Kasumi-1 (cell line): ENCODE measurements around the gene ROR1.
"Not testable (repeated sequence)": the region's sequence is repeated elsewhere in the genome, so short reads cannot be mapped to it uniquely, and the experiment has no call there.

ENCODE experiments used
- DNase-seq, 2 experiments: peaks; one replicate each; lab custom pipeline; 2025; lab: John Stamatoyannopoulos, UW

ROR1 gene

DNA sequence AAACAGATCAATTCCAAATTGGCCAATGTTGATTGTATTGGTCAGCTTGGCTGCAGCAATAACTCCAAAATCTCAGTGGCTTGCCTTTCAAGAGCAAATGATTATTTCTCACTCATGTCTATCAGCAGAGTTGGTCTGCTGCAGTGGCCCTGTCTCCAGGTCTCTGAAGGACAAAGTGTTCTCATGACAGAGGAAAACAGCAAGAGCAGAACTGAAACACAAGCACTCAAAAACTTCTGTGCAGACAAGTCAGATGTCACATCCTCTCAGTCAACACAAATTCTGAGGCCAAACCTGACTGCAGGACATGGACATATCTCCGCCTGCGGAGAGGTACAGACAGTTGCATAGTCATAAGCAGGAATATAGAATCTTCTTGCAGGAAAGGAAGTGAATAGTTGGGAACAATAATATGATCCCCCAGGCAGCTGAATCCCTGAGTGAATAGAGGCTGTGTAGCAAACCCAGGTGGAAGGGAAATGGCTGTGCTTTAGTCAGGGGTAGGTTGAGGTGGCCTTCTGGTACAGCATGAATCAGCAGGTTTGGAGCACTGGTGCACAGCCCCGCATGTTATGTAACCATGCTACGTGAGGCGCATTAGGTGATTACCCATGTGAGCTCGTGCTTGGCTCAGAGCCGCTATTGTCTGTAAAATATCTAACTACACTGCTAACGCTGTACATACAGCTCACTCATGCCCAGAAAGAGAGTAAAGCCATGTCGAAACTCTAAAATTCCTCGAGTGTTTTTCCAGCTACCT, 412.5 kb downstream of the ROR1 start:
- no peak for DNase-seq

DNA sequence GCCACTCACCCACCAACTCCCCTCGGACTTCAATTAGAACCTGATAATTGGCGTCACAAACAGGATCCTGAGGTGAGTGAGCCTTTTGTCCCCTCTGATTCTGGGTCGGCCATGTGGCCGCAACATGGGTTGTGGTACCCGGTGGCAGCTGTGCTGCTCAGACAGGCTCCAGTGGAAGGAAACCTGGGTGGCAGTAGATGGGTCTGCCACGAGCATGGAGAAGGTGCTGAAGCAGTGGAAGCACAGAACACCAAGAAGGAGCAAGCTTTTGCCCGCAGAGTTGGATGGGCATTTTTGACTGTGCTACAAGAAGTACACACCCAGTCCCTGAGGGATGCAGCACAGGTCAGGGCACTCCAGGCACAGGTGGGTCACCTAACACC, 413.1 kb downstream of the ROR1 start:
- no peak for DNase-seq

DNA sequence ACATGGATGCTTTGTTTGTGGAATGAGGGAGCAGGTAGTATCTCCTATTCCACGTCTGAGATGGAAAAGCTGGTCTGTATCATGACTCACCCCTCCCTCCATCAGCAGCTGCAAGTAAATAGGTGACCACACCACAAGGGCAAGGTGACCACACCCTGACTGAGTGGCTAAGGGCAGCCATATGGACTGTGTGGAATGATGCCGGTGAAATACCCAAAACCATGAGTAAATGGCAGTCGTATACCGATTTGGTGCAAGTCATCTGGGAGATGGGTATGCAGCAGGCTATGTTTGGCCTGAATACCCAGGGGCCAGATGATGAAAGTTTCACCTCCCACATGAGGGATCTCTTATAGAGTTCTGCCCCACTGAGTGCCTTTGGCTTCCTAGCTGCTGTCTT, 413.8 kb downstream of the ROR1 start:
- no peak for DNase-seq

GRCh38 chr1:64192290-64192689, 418.5 kb downstream of the ROR1 start:
- DNase-seq = no peak

DNA sequence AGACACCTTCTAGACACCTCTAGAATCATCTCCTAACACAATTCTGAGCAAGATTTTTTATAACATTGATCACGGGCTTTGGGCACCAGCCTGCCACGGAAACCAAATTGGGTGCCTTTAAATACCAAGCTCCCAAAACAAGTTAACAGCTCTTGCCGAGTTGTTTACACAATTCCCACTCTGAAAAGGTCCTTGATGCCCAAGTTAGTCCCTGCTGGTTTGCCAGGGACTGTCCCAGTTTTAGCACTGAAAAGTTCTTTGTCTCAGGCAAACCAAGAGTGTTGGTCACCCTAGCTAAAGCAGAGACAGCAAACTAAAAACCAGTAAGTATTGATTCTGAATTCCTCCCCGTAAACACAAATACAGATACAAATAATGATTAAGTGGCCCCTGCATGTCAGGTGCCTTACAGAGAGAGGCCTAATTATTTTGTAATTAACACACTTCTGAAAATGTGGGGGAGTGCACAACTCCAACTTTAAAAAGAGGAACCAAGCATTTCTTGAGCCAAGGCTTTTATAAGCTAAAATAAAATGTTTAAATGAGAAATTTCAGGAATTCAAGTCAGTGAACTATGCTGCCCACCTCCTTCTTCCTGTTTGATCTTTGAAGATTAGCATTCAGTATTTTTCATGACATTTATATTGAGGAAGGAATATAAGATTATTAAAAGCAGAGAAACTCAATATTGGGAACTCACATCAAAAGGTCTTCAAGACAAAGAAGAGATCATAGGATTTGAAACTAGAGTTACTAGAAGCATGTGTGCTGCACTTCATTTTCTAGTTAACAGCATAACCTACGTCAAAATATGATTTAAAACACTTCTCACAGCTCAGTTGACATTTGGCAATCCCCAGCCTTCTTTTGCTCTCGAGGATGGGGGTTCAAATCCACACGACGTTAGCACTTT, 420.6 kb downstream of the ROR1 start:
- DNase-seq = peak; percentile 1 to 32

DNA sequence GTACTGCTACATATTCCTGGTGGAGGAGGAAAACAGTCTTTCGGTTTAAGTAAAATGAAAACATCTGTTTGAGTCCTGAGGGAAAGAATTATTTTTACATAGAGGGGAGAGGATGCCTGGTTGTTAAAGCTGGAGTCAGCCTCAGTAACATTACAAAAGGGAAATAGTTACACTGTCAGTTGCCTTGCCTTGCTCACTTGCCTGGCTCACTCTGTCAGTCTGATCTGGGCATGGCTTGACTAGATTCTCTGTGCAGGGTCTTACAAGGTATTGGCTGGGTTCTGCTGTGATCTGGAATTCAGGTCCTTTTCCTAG, 421.2 kb downstream of the ROR1 start:
- DNase-seq = no peak

DNA sequence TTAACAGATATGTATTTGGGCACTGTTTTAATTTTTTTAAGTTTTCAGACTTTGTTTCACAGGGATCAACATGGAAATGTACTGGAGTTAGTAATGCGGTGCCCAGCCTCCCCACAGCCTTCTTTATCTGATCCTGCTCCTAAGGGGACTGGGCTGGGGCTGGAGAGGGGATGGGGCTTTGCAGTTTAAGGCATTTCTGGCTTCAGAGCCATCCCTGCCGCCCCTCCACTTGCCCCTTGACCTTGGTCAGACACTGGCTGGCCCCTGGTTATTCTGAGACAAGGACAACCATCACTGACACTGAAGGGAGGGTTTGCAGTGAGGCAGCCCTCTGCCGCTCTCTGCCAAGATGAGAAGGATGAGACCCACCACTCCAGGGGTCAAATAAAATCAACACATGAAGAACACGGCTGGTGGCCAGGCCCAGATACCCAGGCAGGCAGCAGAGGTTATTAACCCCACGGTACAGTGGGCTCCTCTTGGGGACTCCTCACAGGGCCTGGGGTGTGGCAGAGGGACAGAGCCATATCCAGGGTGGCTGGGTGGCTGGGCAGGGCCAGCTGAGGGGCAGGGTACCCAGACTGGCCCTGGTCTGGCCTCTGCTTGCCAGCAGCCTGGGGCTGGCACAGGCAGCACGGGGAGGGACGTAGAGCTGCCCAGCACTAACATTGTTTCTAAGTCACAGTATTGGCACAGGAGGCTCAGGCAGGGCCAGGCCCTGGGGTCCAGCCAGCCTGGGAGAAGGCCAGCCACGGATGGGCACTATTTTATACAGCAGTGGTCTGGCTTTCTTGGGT, 422.5 kb downstream of the ROR1 start:
- DNase-seq = no peak

- DNase-seq = no peak
Observed at GRCh38 chr1:64197076-64197475, 423.3 kb downstream of the ROR1 start.

- no peak for DNase-seq
Observed at GRCh38 chr1:64199154-64199553, 425.3 kb downstream of the ROR1 start.

DNA sequence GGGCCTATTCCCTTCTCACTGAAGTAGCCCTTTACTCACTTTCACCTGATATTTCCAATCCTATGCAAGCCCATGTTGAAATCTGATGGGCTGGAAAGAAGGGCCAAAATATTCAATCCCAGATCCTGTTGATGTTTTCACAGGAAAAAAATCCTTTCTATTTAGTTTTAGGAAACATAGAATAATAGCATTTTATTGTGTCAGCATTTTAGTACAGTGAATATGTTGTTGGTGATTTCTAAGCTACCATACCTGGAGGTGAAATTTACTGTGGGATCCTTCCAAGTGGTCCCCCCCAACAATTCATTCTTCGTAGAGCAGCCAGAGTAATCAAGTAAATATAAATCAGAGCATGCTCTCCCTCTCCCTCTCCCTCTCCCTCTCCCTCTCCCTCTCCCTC, 426.2 kb downstream of the ROR1 start:
- DNase-seq = no peak

GRCh38 chr1:64203420-64203819, 429.6 kb downstream of the ROR1 start, which contains the start of gene UBE2U:
TSS of gene UBE2U (plus strand) at chr1:64203623. CDS start at chr1:64204051, 428 bp downstream.
- DNase-seq = no peak

GRCh38 chr1:64209221-64209620, 435.4 kb downstream of the ROR1 start:
- no peak for DNase-seq

GRCh38 chr1:64212031-64212430, 438.2 kb downstream of the ROR1 start:
- no peak for DNase-seq

- no peak for DNase-seq
Observed at GRCh38 chr1:64215576-64215975, 441.8 kb downstream of the ROR1 start.

- no peak for DNase-seq
Observed at GRCh38 chr1:64220241-64220640, 446.4 kb downstream of the ROR1 start.

DNA sequence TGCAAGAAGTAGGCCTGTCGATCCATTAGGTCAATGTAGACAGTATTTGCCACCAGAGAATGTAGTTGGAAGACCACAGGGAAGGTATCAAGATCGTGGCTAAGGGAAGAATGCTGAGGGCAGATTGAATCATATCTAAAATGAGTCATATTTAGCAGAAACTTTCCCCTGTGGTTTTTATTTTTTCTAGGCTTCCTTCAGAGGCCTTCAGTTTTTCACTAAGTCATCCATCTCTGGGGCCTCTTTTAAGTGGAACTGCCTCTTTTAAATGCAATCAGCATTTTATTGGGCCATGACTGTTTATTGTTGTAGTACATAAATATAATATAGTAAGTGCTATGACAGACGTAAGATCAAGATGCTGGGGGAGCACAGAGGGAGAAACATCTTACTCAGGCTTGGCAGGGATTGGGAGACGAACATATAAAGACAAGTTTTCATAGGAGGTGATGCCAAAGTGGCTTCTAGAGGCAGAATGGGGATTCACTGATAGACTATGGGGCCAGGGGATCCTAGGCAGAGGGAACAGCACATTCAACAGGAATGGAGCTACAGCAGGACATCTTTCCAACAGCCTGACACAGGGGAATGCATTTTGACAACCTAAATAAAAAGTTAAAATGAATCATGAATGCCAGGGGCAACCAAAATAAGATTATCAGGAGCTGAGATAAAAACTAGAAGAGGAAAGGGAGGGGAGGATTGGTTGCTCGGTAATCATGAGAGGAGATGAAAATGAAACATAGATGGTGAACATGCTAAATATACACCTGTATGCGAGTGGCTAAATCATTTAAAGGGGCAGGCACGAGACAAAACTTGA, 449.7 kb downstream of the ROR1 start:
- DNase-seq = no peak

DNA sequence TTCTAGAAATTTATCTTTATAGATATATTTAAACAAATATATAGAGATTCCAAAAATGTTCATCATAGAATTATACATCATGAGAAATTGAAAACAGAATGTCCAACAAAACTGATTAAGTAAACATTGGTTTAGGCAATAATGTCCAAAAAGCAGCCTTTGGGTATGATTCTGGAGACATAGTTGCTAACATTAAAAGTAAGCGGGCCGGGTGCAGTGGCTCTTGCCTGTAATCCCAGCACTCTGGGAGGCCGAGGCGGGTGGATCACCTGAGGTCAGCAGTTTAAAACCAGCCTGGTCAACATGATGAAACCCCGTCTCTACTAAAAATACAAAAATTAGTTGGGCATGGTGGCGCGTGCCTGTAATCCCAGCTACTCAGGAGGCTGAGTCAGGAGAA, 450.4 kb downstream of the ROR1 start:
- DNase-seq = not testable (repeated sequence)

- no peak for DNase-seq
Observed at GRCh38 chr1:64228167-64228957, 454.5 kb downstream of the ROR1 start.

DNA sequence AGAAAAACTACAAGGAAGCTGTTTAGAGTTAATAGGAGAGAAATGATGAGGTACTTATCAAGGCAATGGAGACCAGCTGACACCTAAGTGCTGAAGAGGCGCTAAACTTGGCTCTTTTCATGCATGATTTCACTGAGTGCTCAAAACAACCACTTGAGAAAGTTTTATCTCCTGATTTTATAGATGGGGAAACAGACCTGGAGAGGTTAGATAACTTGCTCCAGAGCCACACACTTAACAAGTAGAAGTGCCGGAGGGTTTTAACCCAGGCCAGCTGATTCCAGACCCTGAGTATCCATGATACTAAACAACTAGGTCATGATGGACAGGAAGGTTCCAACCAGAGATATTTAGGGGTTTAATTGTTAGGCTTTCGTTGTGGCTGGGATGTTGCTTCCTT, 455.5 kb downstream of the ROR1 start:
- no peak for DNase-seq
